Activated T-cell treated with anti-CD3 and anti-CD28 coated beads, Interleukin-2, amount 50 U/mL, for 24 hours (primary cell): ENCODE results near the gene C1QTNF6.

Experiments
- DNase-seq: peaks from one replicate; pipeline ENCODE4 v3.0.0-alpha.2; 2020
- H3K27ac Mint-ChIP-seq: 2 replicates; pipeline ENCODE4 v1.8.0; 2020; ENCODE audit warnings: mild to moderate bottlenecking, mixed read lengths
- H3K27me3 Mint-ChIP-seq: 2 replicates; pipeline ENCODE4 v1.8.0; 2020; ENCODE audit warnings: mixed read lengths
- H3K36me3 Mint-ChIP-seq: 2 replicates; pipeline ENCODE4 v1.8.0; 2020; ENCODE audit warnings: low read depth, mixed read lengths
- H3K4me1 Mint-ChIP-seq: 2 replicates; pipeline ENCODE4 v1.8.0; 2020; ENCODE audit warnings: low read depth, mixed read lengths
- H3K4me3 Mint-ChIP-seq: 2 replicates; pipeline ENCODE4 v1.8.0; 2020; ENCODE audit warnings: mild to moderate bottlenecking, moderate library complexity, mixed read lengths
- H3K9me3 Mint-ChIP-seq: 2 replicates; pipeline ENCODE4 v1.8.0; 2020; ENCODE audit warnings: mixed read lengths

C1QTNF6 gene

DNA sequence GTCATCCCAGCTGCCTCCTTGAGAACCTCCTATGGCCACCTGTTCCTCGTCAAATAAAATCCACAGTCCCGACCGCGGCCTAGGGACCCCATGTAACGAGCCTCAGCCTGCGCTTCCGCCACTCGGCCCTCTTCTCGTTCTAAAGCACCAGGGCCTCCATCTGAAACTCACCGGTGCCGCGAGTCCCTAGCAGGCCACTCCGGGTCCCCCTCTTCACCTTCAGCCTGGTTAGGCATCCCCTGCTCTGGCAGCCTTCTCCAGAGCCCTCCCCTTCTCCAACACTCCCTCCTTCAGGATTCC is 26.6 kb upstream of the C1QTNF6 start:
- no peaks in the 10 kb centered on the region for H3K9me3 Mint-ChIP-seq
- H3K4me3 Mint-ChIP-seq = no peak overlapping the region
- no peak overlapping the region for H3K27ac Mint-ChIP-seq
- H3K27me3 Mint-ChIP-seq = no peaks in the 10 kb centered on the region
- H3K4me1 Mint-ChIP-seq = peaks cover 58% of the 10 kb centered on the region
- peaks cover 20% of the 10 kb centered on the region for H3K36me3 Mint-ChIP-seq
- no peak for DNase-seq

DNA sequence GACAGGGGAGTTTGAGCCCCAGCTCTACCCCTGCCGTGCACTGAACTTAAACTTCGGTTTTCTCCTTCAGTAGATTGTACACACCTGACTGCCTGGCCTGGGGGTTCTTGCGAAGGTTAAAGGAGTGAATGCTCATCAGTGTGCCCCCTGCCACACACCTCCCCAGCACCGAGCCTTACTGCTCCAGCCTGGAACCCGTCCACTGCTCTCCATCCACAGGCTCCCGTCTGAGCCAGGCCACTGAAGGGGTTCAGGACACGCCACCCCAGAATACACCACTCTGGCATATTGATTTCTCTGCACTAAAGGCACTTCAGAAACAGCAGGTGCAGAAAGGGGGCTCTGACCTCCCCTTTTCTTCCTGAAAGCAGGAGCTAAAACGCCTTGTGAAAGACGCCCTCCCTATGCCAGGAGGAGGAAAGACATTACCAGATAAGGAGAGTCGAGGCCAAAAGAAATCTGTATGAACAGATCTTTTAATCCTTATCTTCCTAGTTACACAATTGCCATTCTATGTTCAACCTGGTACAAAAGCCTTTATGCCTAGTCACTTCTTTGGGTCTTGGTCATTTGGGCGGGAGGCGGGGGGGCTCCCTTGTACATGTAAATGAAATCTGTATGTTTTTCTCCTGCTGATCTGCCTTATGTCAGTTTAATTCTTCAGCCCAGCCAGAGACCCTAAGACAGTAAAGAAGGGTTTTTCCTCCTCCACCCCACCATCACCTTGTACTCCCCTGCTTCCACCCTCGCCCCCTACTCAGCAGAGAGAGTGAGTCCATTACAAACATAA is 26.1 kb upstream of the C1QTNF6 start:
- Mint-ChIP-seq H3K36me3 (peaks cover 17% of the 10 kb centered on the region), H3K4me1 (peaks cover 54% of the 10 kb centered on the region), H3K27me3 (no peaks in the 10 kb centered on the region), H3K4me3 (no peak overlapping the region), H3K27ac (no peak overlapping the region), H3K9me3 (no peaks in the 10 kb centered on the region)
- DNase-seq = no peak

DNA sequence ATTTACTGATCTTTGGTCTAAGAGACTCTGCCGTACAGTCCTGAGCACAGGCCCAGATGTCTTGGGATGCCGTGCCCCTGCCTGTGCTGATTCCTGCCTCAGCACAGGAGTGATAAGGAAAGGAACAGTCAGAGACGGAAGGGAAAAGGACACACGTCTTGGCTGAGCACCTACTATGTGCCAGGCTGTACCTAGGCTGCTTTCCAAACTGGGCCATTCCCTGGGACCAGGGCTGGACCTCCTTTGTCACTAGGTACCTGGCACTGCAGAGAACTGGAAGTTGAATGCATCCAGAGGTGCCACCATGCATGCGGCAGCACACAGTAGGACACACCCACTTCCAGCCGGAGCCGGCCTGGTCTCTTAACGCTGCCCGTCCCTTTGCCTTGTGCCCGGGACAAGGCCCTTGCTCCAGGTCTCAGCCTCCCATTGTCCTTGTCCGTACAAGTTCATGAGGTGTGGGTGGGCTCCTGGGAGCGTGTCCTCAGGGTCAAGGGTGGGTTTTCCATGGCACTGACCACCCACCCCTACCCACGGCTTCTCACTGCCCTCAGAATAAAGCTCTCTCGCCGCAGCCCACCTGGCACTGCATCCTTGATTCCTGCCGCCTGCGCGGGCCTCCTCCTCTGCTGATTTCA is 25.3 kb upstream of the C1QTNF6 start:
- Mint-ChIP-seq H3K27me3 (no peaks in the 10 kb centered on the region), H3K36me3 (peaks cover 17% of the 10 kb centered on the region), H3K4me1 (peaks cover 54% of the 10 kb centered on the region), H3K27ac (no peak overlapping the region), H3K9me3 (no peaks in the 10 kb centered on the region), H3K4me3 (no peak overlapping the region)
- no peak for DNase-seq

DNA sequence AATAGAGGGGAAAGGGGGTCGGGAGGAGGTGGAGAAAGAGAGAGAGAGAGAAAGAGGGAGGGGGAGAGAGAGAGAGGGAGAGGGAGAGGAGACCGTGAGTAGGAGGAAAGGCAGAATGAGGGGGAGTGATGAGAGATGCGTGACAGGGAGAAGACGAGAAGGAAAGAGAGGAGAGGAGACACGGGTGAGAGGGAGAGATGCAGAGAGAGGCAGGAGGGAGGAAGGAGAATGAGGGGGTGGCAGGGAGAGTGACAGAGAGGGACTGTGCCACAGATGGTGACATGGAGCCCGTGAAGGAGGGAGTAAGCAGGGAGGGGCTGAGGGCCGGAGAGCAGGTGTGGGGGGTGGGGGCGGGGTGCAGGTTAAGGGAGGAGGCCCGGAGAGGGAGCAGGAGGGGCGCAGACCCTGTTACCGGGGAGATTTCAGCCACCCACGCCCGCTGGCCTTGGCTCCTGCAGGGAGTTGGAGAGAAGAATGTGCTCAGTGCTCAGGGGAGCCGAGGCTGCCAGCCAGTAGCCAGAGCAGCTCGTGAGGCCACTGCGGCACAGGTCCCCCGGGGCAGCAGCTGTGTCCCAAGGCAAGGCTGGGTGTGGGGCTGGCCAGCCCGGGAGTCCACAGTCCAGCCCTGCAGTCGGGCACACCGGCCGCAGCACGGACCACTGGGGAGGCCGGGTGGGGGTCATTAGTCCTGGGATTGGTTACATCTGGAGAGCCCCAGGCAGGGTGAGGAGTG is 24.3 kb upstream of the C1QTNF6 start, which contains the start of gene SSTR3:
Gene SSTR3 (minus strand): TSS at position 304 of the 733 bp plus-strand sequence. CDS start 4,674 bp downstream, outside the sequence.
- no peak for DNase-seq
- Mint-ChIP-seq H3K36me3 (peaks cover 12% of the 10 kb centered on the region), H3K27ac (peak within 1 kb of the TSS; percentile 33), H3K4me1 (peaks cover 55% of the 10 kb centered on the region), H3K4me3 (peak within 1 kb of the TSS; percentile 36), H3K27me3 (no peaks in the 10 kb centered on the region), H3K9me3 (no peaks in the 10 kb centered on the region)

DNA sequence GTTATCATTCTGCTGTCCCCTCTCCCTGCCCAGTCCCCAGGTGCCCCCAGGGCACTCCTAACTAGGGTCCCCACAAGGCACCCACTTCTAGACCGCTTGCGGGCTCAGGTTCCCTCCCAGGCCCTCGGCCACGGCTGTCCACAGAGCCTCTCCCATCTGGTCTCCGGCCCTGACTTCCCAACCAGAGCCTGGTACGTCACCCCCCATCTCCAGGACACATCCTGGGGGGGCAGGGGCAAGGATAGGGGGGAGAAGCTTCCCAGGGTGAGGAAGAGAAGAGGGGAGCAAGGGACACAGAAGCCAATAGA is 23.8 kb upstream of the C1QTNF6 start:
- DNase-seq = no peak
- Mint-ChIP-seq H3K9me3 (no peaks in the 10 kb centered on the region), H3K27me3 (no peaks in the 10 kb centered on the region), H3K4me3 (no peak overlapping the region), H3K4me1 (peaks cover 55% of the 10 kb centered on the region), H3K27ac (no peak overlapping the region), H3K36me3 (peaks cover 11% of the 10 kb centered on the region)

DNA sequence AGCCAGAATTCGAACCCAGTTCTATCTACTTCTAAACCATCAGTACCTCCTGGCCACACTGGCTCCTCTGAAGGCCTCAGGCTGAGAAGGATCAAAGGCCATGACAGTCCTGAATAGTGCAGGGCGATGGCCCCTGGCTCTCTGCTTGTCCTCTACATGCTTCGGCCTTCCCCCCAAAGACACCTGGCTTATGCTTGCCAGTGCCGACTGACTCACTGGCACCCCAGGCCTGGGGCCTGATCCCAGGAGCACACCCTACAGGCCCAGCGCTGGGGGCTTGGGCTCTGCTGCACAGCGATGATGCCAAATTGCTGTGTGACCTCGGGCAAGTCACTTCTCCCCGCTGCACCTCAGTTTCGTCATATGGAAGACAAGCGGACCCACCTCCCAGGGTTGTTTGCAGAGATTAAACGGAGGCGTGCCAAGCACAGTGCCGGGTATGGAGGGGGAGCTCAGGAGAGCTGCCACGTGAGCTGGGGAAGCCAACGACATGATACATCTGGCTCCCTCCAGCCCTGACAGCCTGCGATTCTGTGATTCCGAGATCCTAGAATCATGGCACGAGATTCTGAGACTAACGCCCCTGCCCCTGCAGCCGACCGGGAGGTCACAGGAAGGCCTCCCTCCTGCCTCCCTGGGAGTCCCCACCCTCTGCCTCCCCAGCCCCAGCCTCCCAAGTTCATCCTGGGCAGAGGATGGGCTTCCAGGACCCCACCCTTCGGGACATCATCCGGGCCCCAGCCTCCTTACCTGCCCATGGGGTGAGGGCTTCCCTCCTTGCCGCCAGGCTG is 23.2 kb upstream of the C1QTNF6 start:
- H3K27me3 Mint-ChIP-seq = no peaks in the 10 kb centered on the region
- peak overlapping the region; percentile 33 for H3K27ac Mint-ChIP-seq
- peak; percentile 30 for DNase-seq
- H3K4me1 Mint-ChIP-seq = peaks cover 51% of the 10 kb centered on the region
- no peaks in the 10 kb centered on the region for H3K9me3 Mint-ChIP-seq
- H3K36me3 Mint-ChIP-seq = peaks cover 9% of the 10 kb centered on the region
- peak overlapping the region; percentile 36 for H3K4me3 Mint-ChIP-seq

DNA sequence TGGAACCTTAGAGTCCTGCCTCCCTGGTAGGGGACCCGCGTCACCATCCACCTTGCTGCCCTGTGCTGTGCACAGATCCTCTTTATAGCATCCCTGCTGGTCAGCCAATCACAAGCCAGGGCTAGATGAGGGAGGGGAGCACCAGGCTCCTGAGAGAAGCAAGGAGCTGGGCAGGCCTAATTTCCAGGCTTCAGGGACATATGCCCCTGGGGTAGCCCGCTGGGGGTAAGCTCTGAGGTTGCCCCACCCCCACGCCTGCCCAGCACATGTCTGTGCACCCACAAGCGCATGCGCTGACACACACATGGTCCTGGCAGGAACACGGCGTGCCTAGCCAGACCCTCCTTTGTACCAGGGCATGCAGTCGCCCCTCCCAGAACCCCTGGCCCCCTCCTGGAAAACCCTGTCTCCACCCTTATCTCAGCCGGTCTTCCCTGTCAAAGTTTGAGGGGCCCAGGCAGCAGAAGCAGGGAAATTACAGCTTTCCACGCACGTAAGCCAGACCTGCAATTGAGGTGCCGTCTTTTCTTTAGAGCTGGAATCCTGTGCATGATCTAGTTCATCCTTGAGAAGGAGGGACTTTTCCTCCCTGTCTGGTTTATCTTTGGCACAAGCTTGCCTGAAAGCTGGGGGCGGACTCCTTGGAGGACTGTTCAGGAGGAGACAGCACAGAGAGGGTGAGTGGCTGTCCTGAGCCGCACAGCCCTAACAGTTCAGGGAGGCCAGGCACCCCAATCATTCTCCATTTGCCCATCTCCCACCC is 22.2 kb upstream of the C1QTNF6 start:
- peak overlapping the region; percentile 54 for H3K27ac Mint-ChIP-seq
- H3K27me3 Mint-ChIP-seq = no peaks in the 10 kb centered on the region
- peaks cover 9% of the 10 kb centered on the region for H3K36me3 Mint-ChIP-seq
- peaks cover 50% of the 10 kb centered on the region for H3K4me1 Mint-ChIP-seq
- peak; percentile 34 for DNase-seq
- H3K4me3 Mint-ChIP-seq = no peak overlapping the region
- H3K9me3 Mint-ChIP-seq = no peaks in the 10 kb centered on the region

DNA sequence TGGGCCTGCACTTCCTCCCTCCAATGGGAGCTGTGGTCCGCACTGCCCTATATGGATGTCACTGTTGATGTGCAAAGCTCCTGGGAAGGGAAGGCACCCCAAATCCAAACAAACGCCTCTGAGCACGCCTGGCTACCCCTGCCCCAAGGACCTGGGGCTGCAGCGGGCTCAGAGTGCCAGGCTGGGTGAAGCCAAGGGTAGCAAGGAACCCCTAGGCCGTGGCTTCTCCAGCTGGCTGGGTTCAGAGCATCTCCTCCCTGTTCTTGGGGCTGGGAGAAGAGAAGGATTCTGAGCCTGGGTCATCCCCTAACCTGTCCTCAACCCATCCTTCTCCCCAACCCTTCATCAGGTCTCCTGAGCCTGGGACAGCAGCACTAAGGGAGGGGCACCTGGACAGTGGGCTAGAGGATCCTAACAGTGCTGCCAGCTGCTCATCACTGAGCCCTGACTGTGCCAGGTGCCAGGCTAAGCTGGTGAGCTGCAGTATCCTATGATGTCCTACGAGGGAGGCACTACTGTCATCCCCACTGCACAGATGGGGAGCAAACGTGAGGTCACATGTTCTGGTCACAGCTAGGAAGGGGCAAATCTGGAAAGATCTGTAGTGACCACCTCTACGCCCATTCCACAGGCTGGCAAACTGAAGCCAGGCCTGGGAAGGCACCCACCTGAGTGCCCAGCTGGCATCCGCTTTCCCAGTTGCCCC is 21.2 kb upstream of the C1QTNF6 start:
- no peaks in the 10 kb centered on the region for H3K9me3 Mint-ChIP-seq
- H3K27ac Mint-ChIP-seq = peak overlapping the region; percentile 60
- DNase-seq = peak; percentile 30
- no peak overlapping the region for H3K4me3 Mint-ChIP-seq
- H3K36me3 Mint-ChIP-seq = peaks cover 7% of the 10 kb centered on the region
- peaks cover 47% of the 10 kb centered on the region for H3K4me1 Mint-ChIP-seq
- H3K27me3 Mint-ChIP-seq = no peaks in the 10 kb centered on the region

DNA sequence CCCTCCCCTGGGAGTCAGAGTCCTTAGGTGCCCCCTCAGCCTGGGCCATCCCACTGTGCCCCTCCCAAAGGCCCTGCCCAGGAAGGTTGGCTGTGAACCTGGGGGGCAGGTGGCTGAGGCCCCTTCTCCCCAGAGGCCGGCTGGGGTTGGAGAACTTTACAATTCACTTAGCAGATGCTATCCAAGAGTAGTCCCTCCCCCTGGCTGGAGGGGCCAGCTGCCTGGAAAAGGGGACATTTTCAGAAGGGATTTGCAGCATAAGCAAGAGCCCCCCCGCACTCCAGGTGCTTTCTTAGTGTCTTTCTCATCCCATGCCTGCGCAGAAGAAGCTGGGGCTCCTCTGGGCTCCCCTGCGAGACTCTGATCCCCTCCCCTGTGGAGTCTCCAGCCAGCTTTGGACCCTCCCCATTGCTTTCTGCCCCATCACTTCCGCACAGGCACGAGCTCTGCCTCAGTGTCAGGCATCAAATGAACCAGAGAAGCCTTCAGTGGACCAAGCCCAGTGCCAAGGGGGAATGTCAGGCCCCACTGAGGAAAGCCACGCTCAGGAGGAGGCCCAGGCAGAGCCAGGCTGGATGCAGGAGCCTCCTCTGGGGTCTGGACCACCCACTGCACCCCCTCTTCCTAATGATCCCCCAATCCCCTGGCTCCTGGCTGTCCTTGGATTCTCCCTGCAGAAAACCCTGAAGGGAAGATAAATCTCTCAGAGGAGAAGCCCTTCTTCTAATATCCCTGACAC is 20.5 kb upstream of the C1QTNF6 start:
- peaks cover 45% of the 10 kb centered on the region for H3K4me1 Mint-ChIP-seq
- H3K27me3 Mint-ChIP-seq = no peaks in the 10 kb centered on the region
- H3K27ac Mint-ChIP-seq = peak overlapping the region; percentile 79
- H3K9me3 Mint-ChIP-seq = no peaks in the 10 kb centered on the region
- H3K4me3 Mint-ChIP-seq = no peak overlapping the region
- DNase-seq = peak; percentile 32
- H3K36me3 Mint-ChIP-seq = peaks cover 5% of the 10 kb centered on the region

DNA sequence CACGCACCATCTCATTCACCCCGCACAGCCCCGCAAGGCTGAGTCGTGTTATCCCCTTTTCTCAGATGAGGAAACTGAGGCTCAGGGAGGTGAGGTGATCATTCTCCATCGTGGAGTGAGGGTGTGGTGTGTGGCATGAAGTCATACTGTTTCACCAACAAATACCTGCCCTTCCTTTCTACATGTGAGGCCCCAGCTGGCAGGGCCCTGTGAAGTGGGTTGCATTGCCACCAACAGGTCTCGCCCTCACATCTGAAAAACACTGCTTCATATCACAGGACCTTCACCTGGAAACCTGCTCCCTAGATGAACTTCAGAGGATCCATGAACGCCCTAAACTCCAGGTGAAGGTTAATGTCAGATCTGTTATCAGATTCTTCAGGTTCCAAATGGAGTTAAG is 19.9 kb upstream of the C1QTNF6 start:
- Mint-ChIP-seq H3K9me3 (no peaks in the 10 kb centered on the region), H3K27me3 (no peaks in the 10 kb centered on the region), H3K36me3 (peaks cover 2% of the 10 kb centered on the region), H3K4me1 (peaks cover 43% of the 10 kb centered on the region), H3K27ac (peak overlapping the region; percentile 79), H3K4me3 (no peak overlapping the region)
- DNase-seq = peak; percentile 46

DNA sequence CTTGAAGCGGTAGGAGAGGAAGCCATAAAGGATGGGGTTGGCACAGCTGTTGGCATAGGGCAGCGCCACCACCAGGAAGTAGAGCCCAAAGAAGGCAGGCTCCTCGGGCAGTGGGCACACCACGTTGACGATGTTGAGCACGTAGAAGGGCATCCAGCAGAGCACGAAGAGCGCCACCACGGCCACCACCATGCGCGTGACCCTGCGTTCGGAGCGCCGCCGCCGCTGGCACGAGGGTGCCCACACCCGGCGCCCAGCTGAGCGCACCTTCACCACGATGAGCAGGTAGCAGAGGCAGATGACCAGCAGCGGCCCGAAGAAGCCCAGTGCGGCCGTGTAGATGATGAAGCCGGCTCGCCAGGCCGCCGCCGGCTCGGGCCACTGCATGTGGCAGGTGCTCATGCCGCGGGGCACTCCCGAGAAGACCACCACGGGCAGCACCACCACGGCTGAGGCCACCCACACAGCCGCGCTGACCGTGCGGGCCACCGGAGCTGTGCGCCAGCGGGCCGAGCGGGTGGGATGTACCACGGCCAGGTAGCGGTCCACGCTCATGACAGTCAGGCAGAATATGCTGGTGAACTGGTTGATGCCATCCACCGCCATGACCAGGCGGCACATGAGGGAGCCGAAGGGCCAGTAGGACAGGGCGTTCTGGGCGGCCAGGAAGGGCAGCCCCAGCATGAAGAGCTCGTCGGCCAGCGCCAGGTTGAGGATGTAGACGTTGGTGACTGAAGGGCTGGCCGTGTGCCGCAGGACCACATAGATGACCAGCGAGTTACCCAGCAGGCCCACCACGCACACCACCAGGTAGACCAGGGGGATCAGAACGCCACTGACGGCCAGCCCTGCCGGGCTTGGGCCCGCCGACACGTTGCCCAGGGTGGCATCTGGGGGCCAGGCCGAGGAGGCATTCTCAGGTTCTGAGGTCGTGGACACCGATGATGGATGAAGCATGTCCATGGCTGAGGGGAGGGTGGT is 19.1 kb upstream of the C1QTNF6 start:
- Mint-ChIP-seq H3K4me1 (peaks cover 44% of the 10 kb centered on the region), H3K27me3 (no peaks in the 10 kb centered on the region), H3K9me3 (no peaks in the 10 kb centered on the region), H3K4me3 (no peak overlapping the region), H3K36me3 (peaks cover 2% of the 10 kb centered on the region), H3K27ac (peak overlapping the region; percentile 57)
- DNase-seq = peak; percentile 28
